OCI-LY1 (cell line): ENCODE results near the gene MAPK1IP1L.

Source experiments
- H2AFZ ChIP-seq: fragments of 200-600 bp; sonication (generic), shearing (Covaris generic); 2 replicates; pipeline ENCODE4 v1.6.0; 2014; ENCODE audit warnings: antibody characterized with exemption, mild to moderate bottlenecking, low read length
- H3F3A ChIP-seq: fragments of 200-600 bp; sonication (generic), shearing (Covaris generic); 2 replicates; pipeline ENCODE4 v1.6.0; 2014; ENCODE audit warnings: mild to moderate bottlenecking, antibody characterized with exemption, low read length, moderate library complexity; ENCODE audit not compliant: insufficient read depth
- H3K27ac ChIP-seq: fragments of 200-600 bp; sonication (generic); 2 replicates; pipeline ENCODE4 v1.5.1; 2014; ENCODE audit warnings: low read length, mixed run types, mild to moderate bottlenecking, low read depth; ENCODE audit not compliant: poor library complexity, severe bottlenecking
- H3K27me3 ChIP-seq: fragments of 200-600 bp; sonication (generic); 2 replicates; pipeline ENCODE4 v1.6.0; 2014; ENCODE audit warnings: antibody characterized with exemption, mild to moderate bottlenecking, low read length, moderate library complexity; ENCODE audit not compliant: insufficient read depth
- H3K36me3 ChIP-seq: fragments of 200-600 bp; sonication (generic); 2 replicates; pipeline ENCODE4 v1.6.1; 2014; ENCODE audit warnings: mild to moderate bottlenecking, antibody characterized with exemption, low read length, moderate library complexity, mixed read lengths; ENCODE audit not compliant: insufficient read depth
- H3K4me1 ChIP-seq: fragments of 200-600 bp; sonication (generic); 2 replicates; pipeline ENCODE4 v1.5.1; 2014; ENCODE audit warnings: mild to moderate bottlenecking, low read length, moderate library complexity; ENCODE audit not compliant: insufficient read depth, severe bottlenecking
- H3K4me2 ChIP-seq: fragments of 200-600 bp; sonication (generic), shearing (Covaris generic); 2 replicates; pipeline ENCODE4 v1.6.1; 2014; ENCODE audit warnings: low read length
- H3K4me3 ChIP-seq: fragments of 200-600 bp; sonication (generic); 2 replicates; pipeline ENCODE4 v1.5.1; 2014; ENCODE audit warnings: low read length, low read depth, mild to moderate bottlenecking, mixed read lengths; ENCODE audit not compliant: poor library complexity, severe bottlenecking
- H3K79me2 ChIP-seq: fragments of 200-600 bp; shearing (Covaris generic); 2 replicates; pipeline ENCODE4 v1.6.1; 2016; ENCODE audit warnings: mixed run types, low read length, mixed read lengths; ENCODE audit not compliant: insufficient read depth
- H3K9ac ChIP-seq: fragments of 200-600 bp; sonication (generic), shearing (Covaris generic); 2 replicates; pipeline ENCODE4 v1.6.1; 2014; ENCODE audit warnings: mild to moderate bottlenecking, low read length, mixed read lengths
- H3K9me2 ChIP-seq: fragments of 200-600 bp; sonication (generic), shearing (Covaris generic); 2 replicates; pipeline ENCODE4 v1.6.1; 2014; ENCODE audit warnings: low read depth, mild to moderate bottlenecking, low read length, mixed read lengths
- H3K9me3 ChIP-seq: fragments of 200-600 bp; shearing (Covaris generic); 2 replicates; pipeline ENCODE4 v1.6.1; 2014; ENCODE audit warnings: low read length, mixed read lengths
- H4K20me1 ChIP-seq: fragments of 200-600 bp; sonication (generic), shearing (Covaris generic); 2 replicates; pipeline ENCODE4 v1.6.0; 2016; ENCODE audit warnings: mild to moderate bottlenecking, low read length; ENCODE audit not compliant: insufficient read depth
- CTCF ChIP-seq: fragments of 200-600 bp; sonication (generic), shearing (Covaris generic); IDR thresholded peaks from 2 replicates; pipeline ENCODE4 v1.5.1; 2017; ENCODE audit warnings: mild to moderate bottlenecking, antibody characterized with exemption, low read length, moderate library complexity, mixed read lengths
- EZH2 ChIP-seq: fragments of 200-600 bp; sonication (generic), shearing (Covaris generic); IDR thresholded peaks from 2 replicates; pipeline ENCODE4 v1.8.0; 2017; ENCODE audit warnings: borderline replicate concordance, mixed run types, mild to moderate bottlenecking, antibody characterized with exemption, low read length, moderate library complexity, mixed read lengths

Gene MAPK1IP1L

GRCh38 chr14:55073856-55074255, 22.4 kb downstream of the MAPK1IP1L start:
- Histone ChIP-seq H3K79me2 (no peaks in the 10 kb centered on the region), H3K36me3 (no peaks in the 10 kb centered on the region), H2AFZ (no peak overlapping the region), H3F3A (no peaks in the 10 kb centered on the region), H3K27me3 (no peaks in the 10 kb centered on the region), H4K20me1 (no peaks in the 10 kb centered on the region), H3K9ac (no peak overlapping the region), H3K4me3 (no peak overlapping the region), H3K4me1 (peaks cover 25% of the 10 kb centered on the region), H3K9me3 (no peaks in the 10 kb centered on the region), H3K9me2 (no peaks in the 10 kb centered on the region), H3K27ac (no peak overlapping the region), H3K4me2 (no peak overlapping the region)
- TF ChIP-seq CTCF: no peak
- TF ChIP-seq EZH2: no peak

GRCh38 chr14:55074662-55075061, 23.2 kb downstream of the MAPK1IP1L start:
- no peak overlapping the region for H2AFZ ChIP-seq

GRCh38 chr14:55075628-55076175, 24.3 kb downstream of the MAPK1IP1L start:
- H3K4me3 ChIP-seq: no peak overlapping the region
- no peak for TF ChIP-seq EZH2
- no peak for TF ChIP-seq CTCF
- no peaks in the 10 kb centered on the region for H3K27me3 ChIP-seq
- H3K36me3 ChIP-seq: no peaks in the 10 kb centered on the region
- no peaks in the 10 kb centered on the region for H3K9me2 ChIP-seq
- H4K20me1 ChIP-seq: no peaks in the 10 kb centered on the region
- H3K79me2 ChIP-seq: no peaks in the 10 kb centered on the region
- no peak overlapping the region for H3K27ac ChIP-seq
- H3K4me2 ChIP-seq: no peak overlapping the region
- no peak overlapping the region for H2AFZ ChIP-seq
- no peak overlapping the region for H3K9ac ChIP-seq
- H3K9me3 ChIP-seq: no peaks in the 10 kb centered on the region
- no peaks in the 10 kb centered on the region for H3F3A ChIP-seq
- H3K4me1 ChIP-seq: peaks cover 25% of the 10 kb centered on the region

More at GRCh38 chr14:55074662-55075061, 23.2 kb downstream of the MAPK1IP1L start:
- Histone ChIP-seq H3K27ac (no peak overlapping the region), H3F3A (no peaks in the 10 kb centered on the region), H3K9me2 (no peaks in the 10 kb centered on the region), H3K4me2 (peak overlapping the region; percentile 42; the same call in 1 of the 2 replicates), H4K20me1 (no peaks in the 10 kb centered on the region), H3K4me1 (peaks cover 25% of the 10 kb centered on the region), H3K79me2 (no peaks in the 10 kb centered on the region), H3K36me3 (no peaks in the 10 kb centered on the region), H3K27me3 (no peaks in the 10 kb centered on the region), H3K9me3 (no peaks in the 10 kb centered on the region), H3K9ac (no peak overlapping the region), H3K4me3 (no peak overlapping the region)
- no peak for TF ChIP-seq CTCF
- no peak for TF ChIP-seq EZH2
